ENCODE data around the gene AVPI1.
"Not testable (repeated sequence)": the region's sequence is repeated elsewhere in the genome, so short reads cannot be mapped to it uniquely, and the experiment has no call there.

Gene AVPI1

GRCh38 chr10:97711640-97712572, 24.9 kb upstream of the AVPI1 start:
- DNase-seq (ENCODE audit: low read depth) = no peak

DNA sequence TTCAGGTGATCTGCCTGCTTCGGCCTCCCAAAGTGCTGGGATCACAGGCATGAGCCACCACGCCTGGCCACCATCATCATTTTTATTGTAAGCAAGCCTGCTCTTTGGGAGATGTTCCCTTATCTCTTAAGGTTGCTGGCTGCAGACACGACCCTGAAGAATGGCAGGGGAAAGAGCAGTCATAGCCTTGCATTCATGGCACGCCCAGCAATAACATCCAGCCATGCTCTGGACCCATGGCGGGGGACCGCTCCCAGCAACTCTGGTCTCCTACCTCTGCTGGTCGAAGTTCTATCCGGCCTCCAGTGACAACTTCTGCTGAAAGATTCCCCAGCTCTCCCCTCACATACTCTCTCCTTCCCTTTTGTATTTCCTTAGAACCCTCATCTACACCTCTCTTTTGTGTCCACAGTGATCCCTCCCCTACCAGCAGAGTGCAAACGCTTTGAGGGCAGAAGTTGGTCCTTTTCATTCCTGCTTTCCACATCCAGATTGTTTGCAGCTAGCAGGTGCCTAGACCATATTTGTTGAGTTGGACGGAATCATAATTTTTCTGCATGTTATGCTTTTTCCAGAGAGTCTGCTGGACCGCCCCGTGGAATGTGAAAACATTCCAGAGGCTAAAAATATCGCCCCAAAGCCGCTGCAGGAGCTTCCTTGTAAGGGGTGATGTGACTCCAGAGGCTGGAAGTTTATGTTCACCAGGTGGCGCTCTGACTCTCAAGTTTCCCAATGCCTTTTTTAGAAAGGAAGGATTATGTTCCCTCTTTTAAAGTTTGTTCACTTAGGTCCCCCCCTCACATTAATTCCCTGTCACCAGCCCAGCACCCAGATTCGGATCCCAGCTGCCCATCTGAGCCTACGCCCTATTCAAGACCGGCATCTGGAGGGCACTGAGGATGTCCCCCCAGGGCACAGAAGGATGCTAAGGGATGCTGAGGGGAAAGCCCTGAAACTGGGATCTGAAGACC, 22.2 kb upstream of the AVPI1 start:
- DNase-seq (ENCODE audit: low read depth) = no peak

GRCh38 chr10:97708167-97708566, 21.1 kb upstream of the AVPI1 start:
- no peak for DNase-seq (ENCODE audit: low read depth)

GRCh38 chr10:97707134-97707861, 20.3 kb upstream of the AVPI1 start:
- no peak for DNase-seq (ENCODE audit: low read depth)

DNA sequence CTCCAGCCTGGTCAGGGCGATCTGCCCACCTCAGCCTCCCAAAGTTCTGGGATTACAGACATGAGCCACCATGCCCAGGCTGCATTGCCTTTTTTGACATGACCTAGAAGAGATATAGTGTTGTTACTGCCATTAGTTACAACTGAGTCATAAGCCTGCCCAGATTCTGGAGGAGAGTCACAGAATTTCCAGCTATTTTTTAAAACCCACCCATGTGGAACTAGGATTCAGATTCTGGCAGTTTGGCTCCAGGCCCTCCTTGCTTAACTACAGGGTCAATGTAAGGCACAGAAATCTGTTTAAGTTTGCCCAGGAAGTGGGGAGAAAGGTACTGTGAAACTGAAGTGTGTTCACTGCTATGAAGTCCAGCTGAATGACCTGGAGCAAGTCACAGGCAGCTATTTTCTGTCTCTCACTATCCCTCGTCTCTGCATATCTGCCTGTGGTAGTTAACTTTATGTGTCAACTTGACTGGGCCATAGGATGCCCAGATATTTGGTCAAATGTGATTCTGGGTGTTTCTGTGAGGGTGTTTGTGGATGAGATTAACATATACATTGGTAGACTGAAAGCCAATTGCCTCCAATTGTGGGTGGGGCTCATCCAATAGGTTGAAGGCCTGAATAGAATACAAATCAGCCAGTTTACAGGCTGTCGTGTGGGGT, 18.1 kb upstream of the AVPI1 start:
- DNase-seq (ENCODE audit: low read depth) = no peak

DNA sequence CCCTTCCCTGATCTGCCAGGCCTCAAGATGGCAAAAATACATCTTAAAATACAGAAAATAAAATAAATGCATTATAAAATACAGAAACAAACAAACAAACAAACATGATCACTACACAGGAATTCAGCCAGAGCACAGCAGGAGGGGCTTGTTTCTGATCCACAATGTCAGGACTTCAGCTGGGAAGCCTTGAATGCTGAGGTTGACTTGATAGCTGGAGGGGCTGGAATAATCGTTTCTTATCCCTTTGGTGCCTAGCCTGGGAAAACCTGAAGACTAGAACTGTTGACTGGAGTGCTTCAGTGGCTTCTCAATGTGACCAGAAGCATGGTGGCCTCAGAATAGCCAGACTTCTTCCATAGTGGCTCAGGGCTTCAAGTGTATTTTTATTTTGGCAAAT, 17.3 kb upstream of the AVPI1 start:
- DNase-seq (ENCODE audit: low read depth) = no peak

- DNase-seq (ENCODE audit: low read depth) = no peak
These were observed 16.5 kb upstream of the AVPI1 start for GRCh38 chr10:97703398-97704067.

DNA sequence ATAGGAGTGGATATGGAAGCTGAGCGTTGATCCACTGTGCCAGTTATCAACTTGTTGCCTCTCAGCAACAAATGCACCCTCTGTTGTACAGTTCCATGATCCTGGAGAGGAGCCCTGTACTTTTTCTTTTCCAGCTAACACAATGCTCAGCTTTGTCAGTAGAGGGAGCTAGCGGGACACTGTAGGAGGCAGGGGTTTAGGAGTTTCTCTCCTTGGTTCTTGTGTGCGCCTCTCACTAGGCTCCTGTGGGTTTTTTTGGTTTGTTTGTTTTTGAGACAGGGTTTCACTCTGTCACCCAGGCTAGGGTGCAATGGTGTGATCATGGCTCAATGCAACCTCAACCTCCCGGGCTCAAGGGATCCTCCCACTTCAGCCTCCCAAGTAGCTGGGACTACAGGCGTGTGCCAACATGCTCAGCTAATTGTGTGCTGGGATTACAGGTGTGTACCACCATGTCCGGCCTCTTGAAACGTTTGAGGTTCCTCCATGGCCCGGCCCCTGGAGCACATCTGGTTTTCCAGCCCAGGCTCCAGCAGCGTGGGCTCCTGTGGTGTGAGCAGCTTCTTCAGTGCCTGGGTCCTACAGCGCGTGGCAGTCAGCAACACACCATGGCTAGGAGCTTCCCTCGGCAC, 14.5 kb upstream of the AVPI1 start:
- DNase-seq (ENCODE audit: low read depth) = no peak

DNA sequence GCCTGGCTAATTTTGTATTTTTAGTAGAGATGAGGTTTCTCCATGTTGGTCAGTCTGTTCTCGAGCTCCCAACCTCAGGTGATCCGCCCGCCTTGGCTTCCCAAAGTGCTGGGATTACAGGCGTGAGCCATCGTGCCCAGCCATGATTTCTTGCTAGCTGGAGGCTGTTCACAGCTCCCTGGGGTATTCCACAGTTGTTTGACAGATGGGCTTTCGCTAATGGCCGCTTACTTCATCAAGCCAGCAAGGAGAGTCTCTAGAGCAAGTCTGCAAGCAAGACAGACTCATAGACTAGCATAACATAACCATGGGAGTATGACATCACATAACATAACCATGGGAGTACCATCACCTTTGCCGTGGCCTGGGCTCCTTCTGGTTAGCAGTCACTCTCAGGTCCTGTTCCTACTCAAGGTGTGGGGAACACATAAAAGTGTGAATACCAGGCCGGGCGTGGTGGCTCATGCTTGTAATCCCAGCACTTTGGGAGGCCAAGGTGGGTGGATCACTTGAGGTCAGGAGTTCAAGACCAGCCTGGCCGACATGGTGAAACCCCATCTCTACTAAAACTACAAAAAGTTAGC, 11.1 kb upstream of the AVPI1 start:
- DNase-seq (ENCODE audit: low read depth) = not testable (repeated sequence)

- DNase-seq (ENCODE audit: low read depth) = no peak
These were observed 3.1 kb upstream of the AVPI1 start for GRCh38 chr10:97690133-97690532.

- DNase-seq (ENCODE audit: low read depth) = no peak
These were observed 2.5 kb upstream of the AVPI1 start for GRCh38 chr10:97689559-97690020.

GRCh38 chr10:97687785-97688781, 1.0 kb upstream of the AVPI1 start:
- DNase-seq (ENCODE audit: low read depth) = no peak

DNA sequence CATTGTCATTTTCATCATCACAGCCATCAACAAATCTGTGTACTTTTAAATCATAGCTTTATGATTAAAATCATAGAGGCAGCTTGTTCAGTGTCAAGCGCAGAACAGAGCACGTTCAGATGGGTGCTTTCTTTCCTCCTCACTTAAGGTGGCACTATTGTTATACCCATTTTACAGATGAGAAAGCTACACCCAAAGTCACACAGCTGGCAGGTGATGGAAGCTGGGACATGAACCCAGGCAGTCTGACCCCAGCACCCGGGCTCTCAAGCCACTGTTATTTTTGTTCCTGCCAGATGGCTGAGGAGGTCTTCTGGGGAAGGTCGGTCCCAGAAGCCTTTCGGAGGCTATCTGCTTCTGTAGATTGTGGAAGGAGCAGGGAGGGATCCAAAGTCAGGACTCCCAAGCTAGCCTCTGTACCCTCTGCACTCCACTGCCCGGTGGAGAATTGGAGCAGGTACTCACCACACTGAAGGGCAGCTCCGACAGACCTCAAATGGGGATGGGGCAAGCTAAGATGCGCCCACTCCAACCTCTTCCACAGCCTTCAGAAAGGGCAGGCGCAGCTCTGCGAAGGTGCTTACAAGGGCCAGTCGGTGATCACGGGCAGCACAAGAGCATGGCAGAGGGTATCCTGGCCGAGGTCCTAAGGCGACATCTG, 610 bp downstream of the AVPI1 start:
- DNase-seq (ENCODE audit: low read depth) = no peak

DNA sequence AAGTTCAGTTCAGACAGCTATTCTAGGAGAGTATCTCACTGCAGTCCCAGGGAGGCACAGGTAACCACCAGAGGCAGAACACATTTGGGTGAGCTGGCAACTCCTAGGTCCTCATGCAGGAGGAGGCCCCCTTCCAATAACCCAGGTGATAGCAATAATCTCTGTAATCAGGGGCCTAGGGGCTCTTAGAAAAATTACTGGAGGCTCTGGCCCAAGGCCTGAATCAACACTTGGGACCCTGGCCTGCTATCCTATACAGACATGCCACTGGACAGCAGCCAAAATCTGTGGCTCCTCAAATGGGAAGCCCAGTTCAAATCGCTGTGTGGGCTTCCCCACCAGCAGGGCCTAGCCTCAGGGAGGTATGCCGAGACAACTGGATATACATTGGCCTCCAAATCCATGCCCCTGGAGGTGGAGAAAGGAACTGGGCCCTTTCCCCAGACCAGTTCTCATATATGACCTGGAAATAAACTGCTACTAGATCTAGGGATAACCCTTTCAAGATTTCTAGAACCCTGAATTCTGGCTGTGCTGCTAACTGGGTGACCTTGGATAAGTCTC, 1.6 kb downstream of the AVPI1 start:
- no peak for DNase-seq (ENCODE audit: low read depth)

GRCh38 chr10:97684866-97685394, 2.1 kb downstream of the AVPI1 start:
- no peak for DNase-seq (ENCODE audit: low read depth)

DNA sequence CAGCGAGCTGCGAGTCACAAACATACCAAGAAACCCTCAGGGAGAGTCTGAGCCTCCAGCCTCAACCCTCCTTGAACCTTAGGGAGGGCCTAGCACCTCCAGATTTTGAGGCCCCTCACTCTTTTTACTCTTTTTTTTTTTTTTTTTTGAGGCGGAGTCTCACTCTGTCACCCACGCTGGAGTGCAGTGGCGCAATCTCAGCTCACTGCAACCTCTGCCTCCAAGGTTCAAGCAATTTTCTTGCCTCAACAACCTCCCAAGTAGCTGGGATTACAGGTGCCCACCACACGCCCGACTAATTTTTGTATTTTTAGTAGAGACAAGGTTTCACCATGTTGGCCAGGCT, 2.7 kb downstream of the AVPI1 start:
- DNase-seq (ENCODE audit: low read depth) = not testable (repeated sequence)

DNA sequence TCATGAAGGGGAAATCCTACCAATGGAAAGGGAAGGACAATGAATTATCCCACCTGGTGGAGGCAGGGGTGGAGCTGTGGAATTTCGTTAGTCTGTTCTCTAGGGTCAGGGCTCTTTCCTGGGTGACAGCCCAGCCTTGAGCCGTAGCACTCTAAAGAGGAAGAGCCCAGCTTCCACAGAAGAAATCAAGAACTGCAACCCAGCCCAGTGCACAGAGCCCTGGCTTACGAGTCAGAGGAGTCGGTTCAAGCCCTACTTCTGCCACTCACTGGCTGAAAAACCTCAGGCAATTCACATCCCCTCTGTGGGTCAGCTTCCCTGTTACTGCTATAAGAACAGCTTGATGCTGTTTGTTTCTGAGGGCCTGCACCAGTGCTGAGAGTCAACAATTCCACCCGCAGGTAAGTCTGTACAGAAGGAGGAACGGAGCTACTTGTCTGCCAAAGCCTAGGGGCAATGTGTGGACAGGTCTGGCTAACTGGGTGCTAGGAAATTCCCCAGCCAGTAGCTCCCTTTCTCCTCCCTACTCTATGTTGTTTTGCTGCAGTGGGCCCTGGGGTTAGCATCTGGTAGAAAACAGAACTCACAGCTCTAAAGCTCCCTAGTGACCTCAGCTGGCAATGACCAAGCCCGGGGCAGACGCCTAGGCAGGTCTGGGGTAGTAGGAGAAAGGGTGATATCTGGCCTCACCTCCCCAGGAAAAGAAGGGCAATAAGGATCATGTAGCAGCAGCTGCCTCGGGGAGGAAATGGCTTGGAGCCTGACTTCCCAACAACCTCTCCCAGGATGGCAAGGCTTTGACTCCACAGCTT, 3.3 kb downstream of the AVPI1 start:
- no peak for DNase-seq (ENCODE audit: low read depth)
